H1 (cell line): Measurements from ENCODE around the gene ATXN2L. TPM values are rescaled to one million over a fixed set of nuclear protein-coding genes. Genes with fewer than 3 reads are reported as not detected.

Experiments used
- CTCF ChIA-PET: fragments of 300-600 bp; sonication (Branson Sonifier 250); formaldehyde crosslinking; loops from one replicate; lab custom pipeline; 2021; ENCODE audit not compliant: partially characterized antibody; lab: Charles Lee
- POLR2A ChIA-PET: fragments of 300-600 bp; sonication (Branson Sonifier 250); formaldehyde crosslinking; loops from one replicate; lab custom pipeline; 2021; ENCODE audit warnings: inconsistent platforms; ENCODE audit not compliant: partially characterized antibody; lab: Charles Lee
- DNase-seq, 2 experiments: peaks; one replicate each; pipeline versions ENCODE4 v3.0.0 to v3.0.0-alpha.2; 2010 to 2022; ENCODE audit warnings: low spot score in 2 of 2, low read depth in 1 of 2, mixed read lengths in 1 of 2
- FAIRE-seq: peaks from 2 replicates; lab custom pipeline; 2011; peaks lifted over from hg19 to GRCh38; lab: Jason Lieb, UNC
- H2AFZ ChIP-seq: 2 replicates; pipeline ENCODE4 v1.8.1; 2012; ENCODE audit warnings: low read length, inconsistent platforms
- H2AK5ac ChIP-seq: 2 replicates; pipeline ENCODE4 v1.6.1; 2013; ENCODE audit warnings: low read depth, low read length
- H2BK120ac ChIP-seq: replicated peaks from 2 replicates; pipeline ENCODE3; 2013; ENCODE audit warnings: low read depth, low read length, inconsistent platforms
- H2BK12ac ChIP-seq: 2 replicates; pipeline ENCODE4 v1.6.1; 2013; ENCODE audit warnings: low read depth, low read length
- H2BK15ac ChIP-seq: 2 replicates; pipeline ENCODE4 v1.6.1; 2013; ENCODE audit warnings: low read length
- H2BK20ac ChIP-seq: 2 replicates; pipeline ENCODE4 v1.6.1; 2013; ENCODE audit warnings: low read length
- H2BK5ac ChIP-seq: 2 replicates; pipeline ENCODE4 v1.6.1; 2013; ENCODE audit warnings: low read depth, low read length
- H3K14ac ChIP-seq: 2 replicates; pipeline ENCODE4 v1.6.1; 2013; ENCODE audit warnings: inconsistent platforms; ENCODE audit not compliant: insufficient read length
- H3K18ac ChIP-seq: 2 replicates; pipeline ENCODE4 v1.6.1; 2013; ENCODE audit warnings: low read length; ENCODE audit errors: extremely low read depth
- H3K23ac ChIP-seq: 2 replicates; pipeline ENCODE4 v1.6.1; 2013; ENCODE audit warnings: inconsistent platforms; ENCODE audit not compliant: insufficient read length
- H3K23me2 ChIP-seq: 2 replicates; pipeline ENCODE4 v1.6.1; 2013; ENCODE audit warnings: low read depth, low read length
- H3K27ac ChIP-seq: 2 replicates; pipeline ENCODE4 v1.6.1; 2011; ENCODE audit warnings: low read depth, low read length, inconsistent platforms
- H3K27me3 ChIP-seq, 4 experiments: replicated peaks in 1 of 4; 1 replicate in 1 of 4; 2 replicates in 3 of 4; pipeline versions ENCODE4 v1.6.1 to v1.8.1; 2011 to 2013; ENCODE audit warnings: low read length in 3 of 4, mild to moderate bottlenecking in 3 of 4, inconsistent platforms in 2 of 4, mixed read lengths in 2 of 4, moderate library complexity in 1 of 4; ENCODE audit not compliant: control insufficient read depth in 3 of 4, insufficient read depth in 3 of 4; ENCODE audit errors: extremely low read depth in 1 of 4
- H3K36me3 ChIP-seq, 4 experiments: 2 replicates each; pipeline versions ENCODE4 v1.6.1 to v1.8.1; 2011 to 2013; ENCODE audit warnings: mild to moderate bottlenecking in 4 of 4, low read length in 3 of 4, moderate library complexity in 2 of 4, control low read depth in 1 of 4, inconsistent platforms in 1 of 4; ENCODE audit not compliant: insufficient read depth in 4 of 4, control insufficient read depth in 2 of 4
- H3K4ac ChIP-seq: replicated peaks from 2 replicates; pipeline ENCODE3; 2013; ENCODE audit warnings: low read length, low read depth, mixed read lengths, inconsistent platforms; ENCODE audit not compliant: insufficient read length
- H3K4me1 ChIP-seq, 4 experiments: replicated peaks in 1 of 4; 1 replicate in 1 of 4; 2 replicates in 3 of 4; pipeline versions ENCODE4 v1.6.1 to v1.8.1; 2011 to 2013; ENCODE audit warnings: low read length in 3 of 4, inconsistent platforms in 2 of 4, mixed read lengths in 1 of 4; ENCODE audit not compliant: insufficient read depth in 4 of 4, control insufficient read depth in 3 of 4
- H3K4me2 ChIP-seq, 2 experiments: 2 replicates each; pipeline versions ENCODE4 v1.6.1 to v1.8.1; 2011 to 2013; ENCODE audit warnings: low read depth in 2 of 2, low read length in 2 of 2, control low read depth in 1 of 2, inconsistent platforms in 1 of 2, mild to moderate bottlenecking in 1 of 2; ENCODE audit not compliant: insufficient read depth in 1 of 2
- H3K4me3 ChIP-seq, 4 experiments: fragments of 200-600, 300-600 bp in 1 of 4; sonication (generic), shearing (Covaris generic), sonication (Bioruptor Twin) in 1 of 4; 2 replicates each; pipeline versions ENCODE4 v1.5.1 to v1.8.1; 2011 to 2016; ENCODE audit warnings: low read length in 4 of 4, low read depth in 3 of 4, control low read depth in 2 of 4, inconsistent platforms in 2 of 4, mild to moderate bottlenecking in 2 of 4, mixed read lengths in 1 of 4, moderate library complexity in 1 of 4; ENCODE audit not compliant: insufficient read depth in 2 of 4; ENCODE audit errors: extremely low read depth in 1 of 4
- H3K56ac ChIP-seq: replicated peaks from 2 replicates; pipeline ENCODE3; 2013; ENCODE audit warnings: low read depth, mild to moderate bottlenecking, mixed read lengths, low read length, inconsistent platforms; ENCODE audit not compliant: insufficient read length
- H3K79me1 ChIP-seq: 2 replicates; pipeline ENCODE4 v1.6.1; 2013; ENCODE audit warnings: low read depth, low read length, control low read depth
- H3K79me2 ChIP-seq, 2 experiments: 2 replicates each; pipeline versions ENCODE4 v1.6.1 to v1.8.1; 2012 to 2013; ENCODE audit warnings: low read length in 2 of 2, mild to moderate bottlenecking in 2 of 2, inconsistent platforms in 1 of 2; ENCODE audit not compliant: insufficient read depth in 2 of 2, control insufficient read depth in 1 of 2
- H3K9ac ChIP-seq, 4 experiments: replicated peaks in 1 of 4; 1 replicate in 1 of 4; 2 replicates in 3 of 4; pipeline versions ENCODE4 v1.6.1 to v1.8.1; 2011 to 2013; ENCODE audit warnings: low read depth in 3 of 4, low read length in 3 of 4, control low read depth in 2 of 4, mild to moderate bottlenecking in 2 of 4, moderate library complexity in 2 of 4, inconsistent platforms in 1 of 4; ENCODE audit errors: extremely low read depth in 1 of 4
- H3K9me3 ChIP-seq, 2 experiments: 2 replicates each; pipeline versions ENCODE4 v1.6.1 to v1.8.1; 2012 to 2013; ENCODE audit warnings: mild to moderate bottlenecking in 2 of 2, moderate library complexity in 2 of 2, control low read depth in 1 of 2, inconsistent platforms in 1 of 2, low read depth in 1 of 2, low read length in 1 of 2, mixed read lengths in 1 of 2; ENCODE audit not compliant: insufficient read depth in 2 of 2
- H4K20me1 ChIP-seq, 2 experiments: replicated peaks in 1 of 2; 2 replicates each; pipeline versions ENCODE3 to v1.8.1; 2011 to 2013; ENCODE audit warnings: inconsistent platforms in 2 of 2, low read length in 2 of 2, mild to moderate bottlenecking in 1 of 2; ENCODE audit not compliant: insufficient read depth in 2 of 2, control insufficient read depth in 1 of 2
- H4K5ac ChIP-seq: 2 replicates; pipeline ENCODE4 v1.6.1; 2013; ENCODE audit warnings: low read length, low read depth, mixed read lengths, inconsistent platforms; ENCODE audit not compliant: insufficient read length
- H4K8ac ChIP-seq: 2 replicates; pipeline ENCODE4 v1.8.0; 2013; ENCODE audit warnings: mild to moderate bottlenecking, moderate library complexity, low read length, inconsistent platforms; ENCODE audit not compliant: insufficient read depth; ENCODE audit errors: extremely low read depth
- H4K91ac ChIP-seq: replicated peaks from 2 replicates; pipeline ENCODE3; 2013; ENCODE audit warnings: low read length, mixed read lengths, inconsistent platforms; ENCODE audit not compliant: insufficient read length
- ATF2 ChIP-seq: IDR thresholded peaks from 2 replicates; pipeline ENCODE4 v1.6.1; 2012; ENCODE audit warnings: low read length, inconsistent platforms
- BRCA1 ChIP-seq: IDR thresholded peaks from 2 replicates; pipeline ENCODE4 v1.6.1; 2012; ENCODE audit warnings: low read depth, low read length, improper control_type of control experiment
- CBX8 ChIP-seq: fragments of 300-800, 300-1000 bp; sonication (generic); IDR thresholded peaks from 2 replicates; pipeline ENCODE4 v1.7.1; 2016; ENCODE audit warnings: low read depth, low read length, borderline replicate concordance
- EGR1 ChIP-seq: IDR thresholded peaks from 2 replicates; pipeline ENCODE4 v1.6.1; 2011; ENCODE audit warnings: low read depth, low read length, borderline replicate concordance
- FOSL1 ChIP-seq: IDR thresholded peaks from 2 replicates; pipeline ENCODE4 v1.6.1; 2011; ENCODE audit warnings: mild to moderate bottlenecking, low read depth, low read length, moderate library complexity; ENCODE audit not compliant: insufficient read depth
- KDM1A ChIP-seq: fragments of 200-600, 300-600 bp; sonication (generic); IDR thresholded peaks from 2 replicates; pipeline ENCODE4 v1.7.1; 2016; ENCODE audit warnings: mild to moderate bottlenecking, low read length, borderline replicate concordance
- MAFK ChIP-seq: IDR thresholded peaks from 2 replicates; pipeline ENCODE4 v1.6.1; 2012; ENCODE audit warnings: low read depth, mild to moderate bottlenecking, improper control_type of control experiment, low read length
- PHF8 ChIP-seq: fragments of 200-600 bp; sonication (generic); conservative IDR thresholded peaks from 2 replicates; pipeline ENCODE4 v1.7.1; 2012; ENCODE audit warnings: low read depth, mild to moderate bottlenecking, inconsistent platforms, low read length, moderate library complexity
- RBBP5 ChIP-seq: IDR thresholded peaks from 2 replicates; pipeline ENCODE4 v1.7.1; 2012; ENCODE audit warnings: low read depth, mild to moderate bottlenecking, inconsistent platforms, low read length, moderate library complexity, borderline replicate concordance
- SP2 ChIP-seq: IDR thresholded peaks from 2 replicates; pipeline ENCODE4 v1.6.1; 2012; ENCODE audit warnings: mild to moderate bottlenecking, low read length, inconsistent platforms
- WGBS, 2 experiments: shearing (Covaris generic) in 1 of 2; methylation state at CpG; one replicate each; pipeline versions ENCODE4 v1.1.6 to v1.1.7; 2013 to 2015; ENCODE audit warnings: low lambda C conversion rate in 2 of 2, mixed read lengths in 2 of 2, inconsistent platforms in 1 of 2, low coverage in 1 of 2, missing lambda C conversion rate in 1 of 2; ENCODE audit not compliant: insufficient replicate concordance in 2 of 2, insufficient coverage in 1 of 2, insufficient read length in 1 of 2; ENCODE audit errors: extremely low coverage in 1 of 2, missing lambda C conversion rate in 1 of 2; 5-methylcytosine and 5-hydroxymethylcytosine counted together
- polyA plus RNA-seq, 7 experiments: library from polyadenylated mRNA; depleted of rRNA in 3 of 7; stranded (reverse) in 5 of 7; unstranded in 2 of 7; fragments of >200 nt in 5 of 7; fragments of 200-250 nt in 2 of 7; gene quantifications; 1 replicate in 5 of 7; 2 replicates in 1 of 7; 4 replicates in 1 of 7; pipeline versions ENCODE4 v1.2.1 to v1.2.3, GENCODE V29; 2011 to 2013; ENCODE audit warnings: missing spikeins in 2 of 7, mixed read lengths in 2 of 7
- total RNA-seq: library from RNA; stranded (reverse); fragmentation: NEBNext Ultra II Directional; extraction: Animal tissue kit (Norgen Biotek cat#: 25700); gene quantifications from 2 replicates; pipeline ENCODE4 v1.2.1, GENCODE V29; 2021
- TF ChIP-seq, protein P1 (sequence below): IDR thresholded peaks from 2 replicates; pipeline ENCODE4 v1.6.1; 2011; ENCODE audit warnings: low read length, improper control_type of control experiment

ATXN2L gene
- total and polyA plus RNA-seq, 2 of the 8 experiments (the other 6 are each of a cell fraction or from before 2014, with no cell fraction given) = 79.1 to 227 TPM

GRCh38 chr16:28834349-28834748 lies 11.6 kb downstream of the ATXN2L start:
- no peak overlapping the region for H2BK15ac ChIP-seq
- 0 out of 2 replicates have a peak, but pooled peaks cover 2% of the 10 kb centered on the region for H3K79me1 ChIP-seq
- H2BK120ac ChIP-seq = no peak overlapping the region
- H3K18ac ChIP-seq = no peak overlapping the region
- no peak overlapping the region for H2AK5ac ChIP-seq
- ChIA-PET POLR2A (interaction anchor here (4.0 to 23.4 kb wide), 4 partner anchors 6 to 41 kb away, joined by 17 to 756 read pairs (median 460); partner anchors contain the start of genes ATP2A1, ATXN2L, SH2B1 and TUFM), CTCF (interaction anchor here (4.5 kb wide), 1 partner anchor 12 kb away, joined by 26 read pairs; the partner anchor contains the start of gene TUFM)
- H3K23me2 ChIP-seq = no peaks in the 10 kb centered on the region; the same call in 1 of the 2 replicates
- H3K79me2 ChIP-seq = peaks cover 0 to 10% of the 10 kb centered on the region in 2 experiments; a peak in 1 of 4 replicates
- H3K4ac ChIP-seq = no peak overlapping the region
- no peaks in the 10 kb centered on the region for H3K4me1 ChIP-seq
- no peak overlapping the region for H2AFZ ChIP-seq
- H3K9ac ChIP-seq = no peak overlapping the region
- no peak overlapping the region for H3K23ac ChIP-seq
- no peak overlapping the region for H2BK20ac ChIP-seq
- 96% methylated on average over 14 of the region's 14 CpGs; no CpG with 5 or more reads in 1 of the 2 experiments for WGBS, 2 experiments
- no peak overlapping the region for H3K4me3 ChIP-seq
- H4K20me1 ChIP-seq = peaks cover 2 to 24% of the 10 kb centered on the region in 2 experiments
- no peak overlapping the region for H3K56ac ChIP-seq
- H4K5ac ChIP-seq = no peak overlapping the region
- no peak overlapping the region for H4K91ac ChIP-seq
- H3K27me3 ChIP-seq = no peaks in the 10 kb centered on the region
- H2BK5ac ChIP-seq = no peak overlapping the region
- H3K14ac ChIP-seq = no peak overlapping the region
- H3K36me3 ChIP-seq = peaks cover 59 to 91% (median 76%) of the 10 kb centered on the region in 4 experiments
- FAIRE-seq (no peak), DNase-seq (no peak)
- H2BK12ac ChIP-seq = no peak overlapping the region
- H4K8ac ChIP-seq = no peak overlapping the region
- no peaks in the 10 kb centered on the region for H3K9me3 ChIP-seq
- no peak overlapping the region for H3K4me2 ChIP-seq
- H3K27ac ChIP-seq = no peak overlapping the region
- TF ChIP-seq EGR1 (no peak), PHF8 (no peak), CBX8 (no peak), BRCA1 (no peak), RBBP5 (no peak), SP2 (no peak), FOSL1 (no peak), ATF2 (no peak), MAFK (no peak), KDM1A (no peak)
- TF ChIP-seq, protein P1, sequence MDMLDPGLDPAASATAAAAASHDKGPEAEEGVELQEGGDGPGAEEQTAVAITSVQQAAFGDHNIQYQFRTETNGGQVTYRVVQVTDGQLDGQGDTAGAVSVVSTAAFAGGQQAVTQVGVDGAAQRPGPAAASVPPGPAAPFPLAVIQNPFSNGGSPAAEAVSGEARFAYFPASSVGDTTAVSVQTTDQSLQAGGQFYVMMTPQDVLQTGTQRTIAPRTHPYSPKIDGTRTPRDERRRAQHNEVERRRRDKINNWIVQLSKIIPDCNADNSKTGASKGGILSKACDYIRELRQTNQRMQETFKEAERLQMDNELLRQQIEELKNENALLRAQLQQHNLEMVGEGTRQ = no peak
